Vagina (tissue), 2 donors: ENCODE results near the gene PKLR.

Source experiments
- CTCF ChIP-seq, 3 experiments: fragments of 450-650 bp in 2 of 3; fragments of 200-600 bp in 1 of 3; sonication (generic) in 1 of 3; IDR thresholded peaks; one replicate each; pipeline ENCODE4 v1.5.1; 2017 to 2019; ENCODE audit warnings: antibody characterized with exemption in 3 of 3, mild to moderate bottlenecking in 2 of 3, moderate library complexity in 2 of 3
- POLR2A ChIP-seq, 2 donors: fragments of 450-650 bp; IDR thresholded peaks; one replicate each; pipeline ENCODE4 v1.6.1; 2017; ENCODE audit warnings: antibody characterized with exemption in 2 of 2, mild to moderate bottlenecking in 2 of 2, moderate library complexity in 2 of 2
- POLR2AphosphoS5 ChIP-seq, 2 donors: sonication (generic); formaldehyde crosslinking; IDR thresholded peaks; one replicate each; pipeline ENCODE4 v1.9.0; 2017; ENCODE audit warnings: antibody characterized with exemption in 2 of 2, mild to moderate bottlenecking in 2 of 2, low read depth in 1 of 2; ENCODE audit not compliant: insufficient read depth in 1 of 2

DNA sequence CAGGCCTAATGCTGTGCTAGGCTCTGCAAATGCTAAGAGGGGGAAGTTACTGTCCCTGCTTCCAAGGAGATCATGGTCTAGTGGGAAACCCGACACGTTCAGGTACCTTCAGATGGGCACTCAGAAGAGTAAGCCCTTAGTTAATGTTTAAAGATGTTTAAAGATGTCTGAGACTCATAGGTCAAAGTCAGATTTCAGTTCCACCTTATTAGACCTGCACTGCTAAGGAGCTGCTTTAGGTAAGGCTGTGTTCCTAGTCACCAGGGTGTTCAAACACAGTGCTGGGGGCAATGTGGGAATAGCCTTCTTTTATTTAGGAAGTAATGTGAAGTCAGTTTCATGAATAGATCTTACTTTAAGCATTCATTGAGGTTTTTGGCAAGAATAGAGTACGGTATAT lies 15.7 kb upstream of the PKLR start:
- TF ChIP-seq POLR2A (IDR thresholded peaks at IDR 0.05) (no peak), CTCF (IDR thresholded peaks at IDR 0.05) (no peak), POLR2AphosphoS5 (IDR thresholded peaks at IDR 0.05; ENCODE audit: insufficient read depth in 1 of 2, low read depth in 1 of 2) (no peak)
